Neural progenitor cell (in vitro differentiated cells): ENCODE results near the gene GRIP1. TPM values are rescaled to one million over a fixed set of nuclear protein-coding genes. Genes with fewer than 3 reads are reported as not detected.

Source experiments
- DNase-seq: peaks from one replicate; pipeline ENCODE4 v3.0.0-alpha.2; 2016; ENCODE audit warnings: low spot score
- H2AFZ ChIP-seq: fragments of 200-600 bp; sonication (generic); replicated peaks from 2 replicates; pipeline ENCODE4 v1.6.1; 2016; ENCODE audit warnings: antibody characterized with exemption
- H3F3A ChIP-seq: fragments of 200-600 bp; sonication (generic); 2 replicates; pipeline ENCODE4 v1.6.1; 2016; ENCODE audit warnings: antibody characterized with exemption, low read depth
- H3K27ac ChIP-seq: fragments of 200-600 bp; sonication (generic); 2 replicates; pipeline ENCODE4 v1.5.1; 2016; ENCODE audit warnings: mild to moderate bottlenecking
- H3K27me3 ChIP-seq: fragments of 200-600 bp; sonication (generic); 2 replicates; pipeline ENCODE4 v1.6.1; 2016; ENCODE audit warnings: mild to moderate bottlenecking, moderate library complexity
- H3K36me3 ChIP-seq: fragments of 200-600 bp; sonication (generic); 2 replicates; pipeline ENCODE4 v1.5.1; 2016
- H3K4me1 ChIP-seq: fragments of 200-600 bp; sonication (generic); 2 replicates; pipeline ENCODE4 v1.6.1; 2016; ENCODE audit warnings: mixed run types
- H3K4me2 ChIP-seq: fragments of 200-600 bp; sonication (generic); 2 replicates; pipeline ENCODE4 v1.6.1; 2016
- H3K4me3 ChIP-seq: fragments of 200-600 bp; sonication (generic); 2 replicates; pipeline ENCODE4 v1.5.1; 2016
- H3K79me2 ChIP-seq: fragments of 200-600 bp; sonication (generic); 2 replicates; pipeline ENCODE4 v1.6.1; 2016; ENCODE audit warnings: low read depth
- H3K9ac ChIP-seq: fragments of 200-600 bp; sonication (generic); 2 replicates; pipeline ENCODE4 v1.6.1; 2016
- H3K9me3 ChIP-seq: fragments of 200-600 bp; sonication (generic); 2 replicates; pipeline ENCODE4 v1.5.1; 2016; ENCODE audit warnings: low read depth
- H4K20me1 ChIP-seq: fragments of 200-600 bp; sonication (generic); 2 replicates; pipeline ENCODE4 v1.6.1; 2016; ENCODE audit warnings: low read depth
- H3K27ac Mint-ChIP-seq: 3 replicates; pipeline ENCODE4 v1.8.0; 2021; ENCODE audit warnings: mixed read lengths
- H3K27me3 Mint-ChIP-seq: 2 replicates; pipeline ENCODE4 v1.8.0; 2022; ENCODE audit warnings: low read depth, mild to moderate bottlenecking, inconsistent platforms, moderate library complexity, mixed read lengths; ENCODE audit not compliant: insufficient read depth
- H3K36me3 Mint-ChIP-seq: 3 replicates; pipeline ENCODE4 v1.8.0; 2021; ENCODE audit warnings: mixed read lengths
- H3K4me1 Mint-ChIP-seq: 3 replicates; pipeline ENCODE4 v1.8.0; 2021; ENCODE audit warnings: mixed read lengths
- H3K4me3 Mint-ChIP-seq: 3 replicates; pipeline ENCODE4 v1.8.0; 2021; ENCODE audit warnings: mild to moderate bottlenecking, moderate library complexity, mixed read lengths
- H3K9me3 Mint-ChIP-seq: 3 replicates; pipeline ENCODE4 v1.8.0; 2020; ENCODE audit warnings: mixed read lengths
- CTCF ChIP-seq: fragments of 200-600 bp; sonication (generic); IDR thresholded peaks from 2 replicates; pipeline ENCODE4 v1.5.1; 2017; ENCODE audit warnings: antibody characterized with exemption, mild to moderate bottlenecking
- EZH2 ChIP-seq: fragments of 200-600 bp; sonication (generic); IDR thresholded peaks from 2 replicates; pipeline ENCODE4 v1.6.1; 2017; ENCODE audit warnings: antibody characterized with exemption, mild to moderate bottlenecking, moderate library complexity
- EZH2phosphoT487 ChIP-seq: fragments of 200-600 bp; sonication (generic); IDR thresholded peaks from 2 replicates; pipeline ENCODE4 v1.6.1; 2017; ENCODE audit warnings: antibody characterized with exemption
- total RNA-seq: library from RNA; depleted of rRNA; stranded (reverse); fragments of >200 nt; gene quantifications from 2 replicates; pipeline ENCODE4 v1.2.3, GENCODE V29; 2015; ENCODE audit warnings: low replicate concordance

The GRIP1 gene
- total RNA-seq, 1 donor from 2014 or later = 38.2 TPM

- no peaks in the 10 kb centered on the region for H3K9me3 Mint-ChIP-seq
These were observed 107.4 kb downstream of the GRIP1 start for GRCh38 chr12:66571361-66571915.

GRCh38 chr12:66563220-66563619 is 115.7 kb downstream of the GRIP1 start:
- H3K27me3 Mint-ChIP-seq = no peaks in the 10 kb centered on the region
- Histone ChIP-seq H3K4me3 (no peak overlapping the region), H3K4me2 (no peak overlapping the region), H3K4me1 (no peaks in the 10 kb centered on the region), H2AFZ (no peak overlapping the region), H4K20me1 (no peaks in the 10 kb centered on the region), H3K27ac (no peak overlapping the region), H3K27me3 (no peaks in the 10 kb centered on the region), H3K9ac (no peak overlapping the region), H3K79me2 (no peaks in the 10 kb centered on the region), H3K36me3 (peaks cover 6% of the 10 kb centered on the region), H3F3A (no peaks in the 10 kb centered on the region), H3K9me3 (peaks cover 4% of the 10 kb centered on the region)
- no peaks in the 10 kb centered on the region for H3K4me1 Mint-ChIP-seq
- no peak for DNase-seq
- H3K9me3 Mint-ChIP-seq = peaks cover 53% of the 10 kb centered on the region
- H3K36me3 Mint-ChIP-seq = peaks cover 2% of the 10 kb centered on the region
- H3K4me3 Mint-ChIP-seq = no peak overlapping the region
- no peak overlapping the region for H3K27ac Mint-ChIP-seq
- TF ChIP-seq CTCF = no peak
- TF ChIP-seq EZH2phosphoT487 = no peak
- TF ChIP-seq EZH2 = no peak

More at GRCh38 chr12:66571361-66571915, 107.4 kb downstream of the GRIP1 start:
- H3K36me3 ChIP-seq = no peaks in the 10 kb centered on the region
- no peak overlapping the region for H3K9ac ChIP-seq
- no peaks in the 10 kb centered on the region for H3K4me1 ChIP-seq
- no peak overlapping the region for H3K4me3 ChIP-seq
- no peaks in the 10 kb centered on the region for H3F3A ChIP-seq
- Mint-ChIP-seq H3K27ac (no peak overlapping the region), H3K4me1 (peaks cover 3% of the 10 kb centered on the region), H3K27me3 (peaks cover 2% of the 10 kb centered on the region), H3K36me3 (peaks cover 7% of the 10 kb centered on the region), H3K4me3 (no peak overlapping the region)
- no peaks in the 10 kb centered on the region for H3K79me2 ChIP-seq
- no peaks in the 10 kb centered on the region for H3K27me3 ChIP-seq
- no peak for DNase-seq
- TF ChIP-seq EZH2 (no peak), CTCF (no peak), EZH2phosphoT487 (no peak)
- no peak overlapping the region for H2AFZ ChIP-seq
- H3K9me3 ChIP-seq = no peaks in the 10 kb centered on the region
- H3K4me2 ChIP-seq = no peak overlapping the region
- H3K27ac ChIP-seq = no peak overlapping the region
- H4K20me1 ChIP-seq = no peaks in the 10 kb centered on the region

GRCh38 chr12:66555113-66555512 is 123.8 kb downstream of the GRIP1 start:
- H3K4me1 Mint-ChIP-seq = no peaks in the 10 kb centered on the region
- no peaks in the 10 kb centered on the region for H3K36me3 ChIP-seq
- H3K9me3 ChIP-seq = no peaks in the 10 kb centered on the region
- H3K9me3 Mint-ChIP-seq = peaks cover 25% of the 10 kb centered on the region
- H2AFZ ChIP-seq = no peak overlapping the region
- TF ChIP-seq CTCF (no peak), EZH2 (no peak), EZH2phosphoT487 (no peak)
- no peaks in the 10 kb centered on the region for H3K27me3 ChIP-seq
- H3K27ac ChIP-seq = no peak overlapping the region
- H3K27me3 Mint-ChIP-seq = no peaks in the 10 kb centered on the region
- no peaks in the 10 kb centered on the region for H4K20me1 ChIP-seq
- H3K4me3 ChIP-seq = no peak overlapping the region
- DNase-seq = no peak
- no peak overlapping the region for H3K9ac ChIP-seq
- no peaks in the 10 kb centered on the region for H3F3A ChIP-seq
- H3K27ac Mint-ChIP-seq = no peak overlapping the region
- H3K36me3 Mint-ChIP-seq = no peaks in the 10 kb centered on the region
- no peak overlapping the region for H3K4me3 Mint-ChIP-seq
- H3K4me2 ChIP-seq = no peak overlapping the region
- no peaks in the 10 kb centered on the region for H3K79me2 ChIP-seq
- no peaks in the 10 kb centered on the region for H3K4me1 ChIP-seq
